ENCODE measurements around the gene METTL1.

DNA sequence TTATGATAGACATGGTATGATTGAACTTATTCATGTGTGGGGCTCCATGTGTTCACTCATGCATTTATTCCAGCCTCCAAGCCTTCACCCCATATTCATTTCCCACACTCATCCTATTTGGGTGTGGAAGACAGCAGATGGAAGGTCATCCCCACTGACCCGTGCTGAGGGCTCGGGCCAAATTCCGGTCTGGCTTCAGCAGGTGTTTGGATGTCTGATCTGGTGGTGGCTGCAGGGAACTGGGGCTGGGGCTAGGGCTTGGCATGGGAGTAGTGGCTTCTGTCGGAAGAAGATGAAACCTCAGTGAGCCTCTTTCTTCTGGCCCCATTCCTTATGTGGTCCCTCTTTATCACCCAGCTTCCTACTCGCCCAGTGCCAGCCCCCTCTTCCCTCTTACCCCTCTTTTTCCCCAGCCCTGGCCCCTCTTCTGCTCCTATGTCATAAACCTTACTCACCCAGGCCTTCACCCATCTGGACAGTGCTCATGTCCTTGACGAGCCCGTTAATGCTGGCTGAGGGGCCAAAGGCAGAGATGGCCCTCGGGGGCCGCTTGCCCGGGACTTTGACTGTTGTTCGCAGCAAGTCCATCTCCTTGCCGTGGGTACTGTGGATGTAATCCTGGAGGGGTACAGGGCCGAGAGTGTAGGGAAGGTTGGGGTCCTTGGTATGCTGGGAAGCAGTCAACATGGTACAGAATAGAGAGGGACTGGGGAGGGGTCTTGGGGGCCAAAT is 41.4 kb downstream of the METTL1 start:
- TF ChIP-seq, protein P1, sequence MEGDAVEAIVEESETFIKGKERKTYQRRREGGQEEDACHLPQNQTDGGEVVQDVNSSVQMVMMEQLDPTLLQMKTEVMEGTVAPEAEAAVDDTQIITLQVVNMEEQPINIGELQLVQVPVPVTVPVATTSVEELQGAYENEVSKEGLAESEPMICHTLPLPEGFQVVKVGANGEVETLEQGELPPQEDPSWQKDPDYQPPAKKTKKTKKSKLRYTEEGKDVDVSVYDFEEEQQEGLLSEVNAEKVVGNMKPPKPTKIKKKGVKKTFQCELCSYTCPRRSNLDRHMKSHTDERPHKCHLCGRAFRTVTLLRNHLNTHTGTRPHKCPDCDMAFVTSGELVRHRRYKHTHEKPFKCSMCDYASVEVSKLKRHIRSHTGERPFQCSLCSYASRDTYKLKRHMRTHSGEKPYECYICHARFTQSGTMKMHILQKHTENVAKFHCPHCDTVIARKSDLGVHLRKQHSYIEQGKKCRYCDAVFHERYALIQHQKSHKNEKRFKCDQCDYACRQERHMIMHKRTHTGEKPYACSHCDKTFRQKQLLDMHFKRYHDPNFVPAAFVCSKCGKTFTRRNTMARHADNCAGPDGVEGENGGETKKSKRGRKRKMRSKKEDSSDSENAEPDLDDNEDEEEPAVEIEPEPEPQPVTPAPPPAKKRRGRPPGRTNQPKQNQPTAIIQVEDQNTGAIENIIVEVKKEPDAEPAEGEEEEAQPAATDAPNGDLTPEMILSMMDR (conservative IDR thresholded peaks at IDR 0.05; ENCODE audit: low read length): no peak
- TF ChIP-seq EZH2phosphoT487 (IDR thresholded peaks at IDR 0.05; ENCODE audit: borderline replicate concordance): no peak

Data from Loucy (cell line).